ENCODE measurements around the gene FOXL1. TPM values are rescaled to one million over a fixed set of nuclear protein-coding genes. Genes with fewer than 3 reads are reported as not detected.

Gene FOXL1
- total RNA-seq, 1 experiment from 2014 or later = 0.11 TPM

DNA sequence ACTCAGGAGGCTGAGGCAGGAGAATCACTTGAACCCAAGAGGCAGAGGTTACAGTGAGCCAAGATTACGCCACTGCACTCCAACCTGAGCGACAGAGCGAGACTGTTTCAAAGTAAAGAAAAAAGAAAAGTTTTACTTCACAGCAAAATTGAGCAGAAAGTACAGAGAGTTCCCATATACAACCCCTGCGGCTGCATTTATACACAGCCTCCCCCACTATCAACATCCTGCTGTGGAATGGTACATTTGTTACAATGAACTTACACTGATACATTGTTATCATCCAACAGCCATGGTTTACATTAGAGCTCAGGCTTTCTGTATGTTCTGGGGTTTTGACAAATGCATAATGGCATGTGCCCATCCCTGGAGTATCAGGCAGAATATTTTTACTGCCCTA is 20.8 kb upstream of the FOXL1 start:
- CTCF ChIA-PET = no interaction called here
- Histone ChIP-seq H3K4me1 (no peaks in the 10 kb centered on the region), H3K27me3 (replicated peaks; ENCODE audit: control insufficient read depth, insufficient read depth, low read length) (no peaks in the 10 kb centered on the region), H3K9me3 (no peaks in the 10 kb centered on the region), H3K4me3 (ENCODE audit: low read depth, low read length) (no peak overlapping the region), H3K36me3 (ENCODE audit: control insufficient read depth, insufficient read depth, low read length) (no peaks in the 10 kb centered on the region)
- intact Hi-C loops (cut with micrococcal nuclease; ENCODE audit: unreplicated experiment) = loop anchor here (10.0 kb wide), 1 partner anchor 827 kb away; the partner anchor contains the start of gene FBXO31
- POLR2A ChIA-PET = no interaction called here
- H3K9me3 Mint-ChIP-seq (ENCODE audit: unreplicated experiment) = no peaks in the 10 kb centered on the region
- H3K27me3 Mint-ChIP-seq (ENCODE audit: insufficient read depth, unreplicated experiment) = peaks cover 3% of the 10 kb centered on the region
- peaks cover 8% of the 10 kb centered on the region for H3K4me1 Mint-ChIP-seq (ENCODE audit: low read depth, unreplicated experiment)
- no peak overlapping the region for H3K27ac Mint-ChIP-seq (ENCODE audit: unreplicated experiment)
- peaks cover 12% of the 10 kb centered on the region for H3K36me3 Mint-ChIP-seq (ENCODE audit: insufficient read depth, unreplicated experiment)
- H3K4me3 Mint-ChIP-seq (ENCODE audit: unreplicated experiment) = no peak overlapping the region
- TF ChIP-seq, protein P1, sequence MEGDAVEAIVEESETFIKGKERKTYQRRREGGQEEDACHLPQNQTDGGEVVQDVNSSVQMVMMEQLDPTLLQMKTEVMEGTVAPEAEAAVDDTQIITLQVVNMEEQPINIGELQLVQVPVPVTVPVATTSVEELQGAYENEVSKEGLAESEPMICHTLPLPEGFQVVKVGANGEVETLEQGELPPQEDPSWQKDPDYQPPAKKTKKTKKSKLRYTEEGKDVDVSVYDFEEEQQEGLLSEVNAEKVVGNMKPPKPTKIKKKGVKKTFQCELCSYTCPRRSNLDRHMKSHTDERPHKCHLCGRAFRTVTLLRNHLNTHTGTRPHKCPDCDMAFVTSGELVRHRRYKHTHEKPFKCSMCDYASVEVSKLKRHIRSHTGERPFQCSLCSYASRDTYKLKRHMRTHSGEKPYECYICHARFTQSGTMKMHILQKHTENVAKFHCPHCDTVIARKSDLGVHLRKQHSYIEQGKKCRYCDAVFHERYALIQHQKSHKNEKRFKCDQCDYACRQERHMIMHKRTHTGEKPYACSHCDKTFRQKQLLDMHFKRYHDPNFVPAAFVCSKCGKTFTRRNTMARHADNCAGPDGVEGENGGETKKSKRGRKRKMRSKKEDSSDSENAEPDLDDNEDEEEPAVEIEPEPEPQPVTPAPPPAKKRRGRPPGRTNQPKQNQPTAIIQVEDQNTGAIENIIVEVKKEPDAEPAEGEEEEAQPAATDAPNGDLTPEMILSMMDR (IDR thresholded peaks at IDR 0.05; ENCODE audit: insufficient read depth in 1 of 2, low read depth in 1 of 2, low read length in 1 of 2, severe bottlenecking in 1 of 2, unreplicated experiment in 1 of 2) = no peak
- no TSS peak for BruUV-seq (replicated peaks)
- DNase-seq = peak in 1 of 2 experiments; percentile 2

DNA sequence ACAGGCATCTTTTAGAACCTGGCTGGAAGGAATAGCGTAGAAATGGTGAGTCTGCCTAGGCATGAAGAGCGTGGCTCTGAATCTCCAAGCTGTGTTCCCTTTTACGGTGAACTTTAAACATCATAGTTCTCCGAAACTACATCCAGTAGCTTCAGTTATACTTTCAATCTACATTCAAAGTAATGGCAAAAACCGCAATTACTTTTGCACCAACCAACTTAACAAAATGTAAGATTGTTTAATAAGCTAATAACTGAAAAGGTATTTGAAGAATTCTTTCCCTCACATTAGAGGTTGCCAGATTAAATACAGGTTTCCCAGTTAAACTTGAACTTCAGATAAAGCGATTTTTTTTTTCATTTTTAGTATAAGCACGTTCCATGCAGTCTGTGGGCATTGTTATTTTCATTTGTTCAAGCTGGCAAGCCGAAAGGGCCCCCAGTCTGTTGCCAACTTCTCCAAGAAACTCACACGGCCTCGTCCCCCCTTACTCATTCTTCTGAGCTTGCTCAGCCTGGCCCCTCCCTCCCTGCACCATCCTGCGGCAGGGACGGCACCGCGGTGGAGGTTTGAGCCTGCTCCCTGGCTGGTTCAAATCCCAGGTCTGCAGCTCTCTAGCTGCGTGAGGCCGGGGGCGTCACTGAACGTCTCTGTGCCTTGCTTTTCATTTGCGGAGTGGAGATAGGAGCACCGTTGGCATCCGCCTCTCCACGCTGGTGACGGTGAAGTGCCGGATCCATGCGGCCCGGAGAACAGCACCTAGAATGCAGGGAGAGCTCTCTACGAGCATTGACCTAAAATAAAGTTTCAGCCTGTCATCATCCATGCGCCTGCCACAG is 19.8 kb upstream of the FOXL1 start:
- H3K9me3 Mint-ChIP-seq (ENCODE audit: unreplicated experiment) = no peaks in the 10 kb centered on the region
- H3K27ac Mint-ChIP-seq (ENCODE audit: unreplicated experiment) = no peak overlapping the region
- no peak overlapping the region for H3K4me3 ChIP-seq (ENCODE audit: low read depth, low read length)
- peaks cover 8% of the 10 kb centered on the region for H3K4me1 Mint-ChIP-seq (ENCODE audit: low read depth, unreplicated experiment)
- no peak for DNase-seq
- H3K9me3 ChIP-seq = no peaks in the 10 kb centered on the region
- H3K4me1 ChIP-seq = no peaks in the 10 kb centered on the region
- no peak overlapping the region for H3K4me3 Mint-ChIP-seq (ENCODE audit: unreplicated experiment)
- no peaks in the 10 kb centered on the region for H3K27me3 ChIP-seq (replicated peaks; ENCODE audit: control insufficient read depth, insufficient read depth, low read length)
- TF ChIP-seq, protein P1 (IDR thresholded peaks at IDR 0.05; ENCODE audit: insufficient read depth in 1 of 2, low read depth in 1 of 2, low read length in 1 of 2, severe bottlenecking in 1 of 2, unreplicated experiment in 1 of 2) = no peak
- H3K36me3 Mint-ChIP-seq (ENCODE audit: insufficient read depth, unreplicated experiment) = peaks cover 12% of the 10 kb centered on the region
- BruUV-seq (replicated peaks) = no TSS peak
- intact Hi-C loops (cut with micrococcal nuclease; ENCODE audit: unreplicated experiment) = loop anchor here (10.0 kb wide), 1 partner anchor 826 kb away; the partner anchor contains the start of gene FBXO31
- ChIA-PET POLR2A (no interaction called here), CTCF (interaction anchor here (0.9 kb wide), 1 partner anchor 505 kb away, joined by 5 read pairs; no protein-coding TSS in a partner anchor)
- H3K27me3 Mint-ChIP-seq (ENCODE audit: insufficient read depth, unreplicated experiment) = peaks cover 3% of the 10 kb centered on the region
- no peaks in the 10 kb centered on the region for H3K36me3 ChIP-seq (ENCODE audit: control insufficient read depth, insufficient read depth, low read length)

DNA sequence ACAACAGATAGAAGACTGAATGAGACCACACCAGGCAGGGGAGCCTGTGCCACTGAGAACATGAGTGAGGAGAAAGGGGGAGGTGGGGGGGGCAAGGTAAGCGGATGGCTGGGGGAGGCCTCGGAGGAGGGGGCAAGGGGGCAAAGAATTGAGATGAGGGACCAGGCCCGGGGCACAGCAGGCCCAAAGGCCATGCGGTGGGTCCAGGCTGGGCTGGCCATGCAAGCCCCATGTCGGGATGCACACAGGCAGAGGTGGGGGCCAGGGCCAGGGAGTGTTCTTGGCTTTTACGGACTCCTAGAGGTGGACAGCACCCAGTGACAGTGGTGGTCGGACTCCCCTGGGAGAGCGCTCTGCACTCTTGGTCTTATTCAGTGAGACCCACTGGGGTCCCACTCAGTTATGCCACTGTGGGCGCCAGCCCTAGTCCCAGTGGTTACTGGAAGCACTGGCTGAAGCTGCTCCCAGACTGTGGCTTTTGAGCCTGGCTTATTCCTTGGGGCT is 18.5 kb upstream of the FOXL1 start:
- intact Hi-C loops (cut with micrococcal nuclease; ENCODE audit: unreplicated experiment) = loop anchor here (5.0 to 10.0 kb wide), 2 partner anchors 737 to 825 kb away; partner anchors contain the start of gene FBXO31
- H3K27me3 ChIP-seq (replicated peaks; ENCODE audit: control insufficient read depth, insufficient read depth, low read length) = no peaks in the 10 kb centered on the region
- Mint-ChIP-seq H3K27me3 (ENCODE audit: insufficient read depth, unreplicated experiment) (peaks cover 10% of the 10 kb centered on the region), H3K4me1 (ENCODE audit: low read depth, unreplicated experiment) (peaks cover 6% of the 10 kb centered on the region), H3K9me3 (ENCODE audit: unreplicated experiment) (no peaks in the 10 kb centered on the region), H3K4me3 (ENCODE audit: unreplicated experiment) (no peak overlapping the region), H3K36me3 (ENCODE audit: insufficient read depth, unreplicated experiment) (peaks cover 13% of the 10 kb centered on the region), H3K27ac (ENCODE audit: unreplicated experiment) (no peak overlapping the region)
- no peak overlapping the region for H3K4me3 ChIP-seq (ENCODE audit: low read depth, low read length)
- DNase-seq = peak in 1 of 2 experiments; percentile 29
- ChIA-PET CTCF (no interaction called here), POLR2A (no interaction called here)
- BruUV-seq (replicated peaks) = no TSS peak
- H3K4me1 ChIP-seq = no peaks in the 10 kb centered on the region
- TF ChIP-seq, protein P1 (IDR thresholded peaks at IDR 0.05; ENCODE audit: insufficient read depth in 1 of 2, low read depth in 1 of 2, low read length in 1 of 2, severe bottlenecking in 1 of 2, unreplicated experiment in 1 of 2) = no peak
- no peaks in the 10 kb centered on the region for H3K9me3 ChIP-seq
- no peaks in the 10 kb centered on the region for H3K36me3 ChIP-seq (ENCODE audit: control insufficient read depth, insufficient read depth, low read length)

Data from Caco-2 (cell line).